DND-41 (cell line): ENCODE data around the gene SPSB3.

Source experiments
- ATAC-seq: fragments of 200-7000 bp; cut with Tn5 transposase; 3 replicates; pipeline ENCODE4 v1.9.1; 2021; ENCODE audit warnings: low read depth; ENCODE audit not compliant: insufficient read depth
- DNase-seq: peaks from one replicate; pipeline ENCODE4 v3.0.0-alpha.2; 2020
- H2AFZ ChIP-seq: 2 replicates; pipeline ENCODE4 v1.6.0; 2012; ENCODE audit warnings: low read depth, low read length
- H3K27ac ChIP-seq: 2 replicates; pipeline ENCODE4 v1.5.1; 2012; ENCODE audit warnings: low read length, inconsistent platforms
- H3K27me3 ChIP-seq: fragments of 200-600 bp; sonication (generic); 2 replicates; pipeline ENCODE4 v1.6.0; 2012; ENCODE audit warnings: low read length, mild to moderate bottlenecking, inconsistent platforms; ENCODE audit not compliant: insufficient read depth, poor library complexity
- H3K36me3 ChIP-seq: 2 replicates; pipeline ENCODE4 v1.5.1; 2012; ENCODE audit warnings: low read length, inconsistent platforms; ENCODE audit not compliant: insufficient read depth
- H3K4me1 ChIP-seq: 2 replicates; pipeline ENCODE4 v1.5.1; 2012; ENCODE audit warnings: mild to moderate bottlenecking, low read length; ENCODE audit not compliant: insufficient read depth
- H3K4me2 ChIP-seq: 2 replicates; pipeline ENCODE4 v1.6.0; 2012; ENCODE audit warnings: mild to moderate bottlenecking, moderate library complexity, low read length, inconsistent platforms; ENCODE audit not compliant: insufficient read depth
- H3K4me3 ChIP-seq, 2 experiments: fragments of 200-600 bp in 1 of 2; shearing (Covaris generic) in 1 of 2; 2 replicates each; pipeline ENCODE4 v1.5.1; 2012 to 2016; ENCODE audit warnings: inconsistent platforms in 2 of 2, low read length in 2 of 2, mild to moderate bottlenecking in 2 of 2, low read depth in 1 of 2, moderate library complexity in 1 of 2
- H3K79me2 ChIP-seq: 2 replicates; pipeline ENCODE4 v1.6.0; 2012; ENCODE audit warnings: low read length, inconsistent platforms; ENCODE audit not compliant: insufficient read depth
- H3K9ac ChIP-seq: 2 replicates; pipeline ENCODE4 v1.6.0; 2012; ENCODE audit warnings: low read depth, mild to moderate bottlenecking, inconsistent platforms, low read length, moderate library complexity
- H3K9me3 ChIP-seq: 2 replicates; pipeline ENCODE4 v1.5.1; 2012; ENCODE audit warnings: low read length, moderate library complexity, mild to moderate bottlenecking, inconsistent platforms; ENCODE audit not compliant: insufficient read depth, severe bottlenecking
- H4K20me1 ChIP-seq: 2 replicates; pipeline ENCODE4 v1.6.0; 2012; ENCODE audit warnings: low read length; ENCODE audit not compliant: insufficient read depth
- CTCF ChIP-seq: IDR thresholded peaks from 2 replicates; pipeline ENCODE4 v1.5.1; 2012; ENCODE audit warnings: borderline replicate concordance, low read length, moderate library complexity, mild to moderate bottlenecking; ENCODE audit not compliant: poor library complexity, severe bottlenecking; ENCODE audit errors: extremely low read depth
- EZH2 ChIP-seq: IDR thresholded peaks from 3 replicates; pipeline ENCODE4 v1.6.1; 2012; ENCODE audit warnings: borderline replicate concordance, low read depth, mild to moderate bottlenecking, moderate library complexity, low read length, inconsistent platforms; ENCODE audit not compliant: severe bottlenecking

Gene SPSB3

GRCh38 chr16:1761751-1762150 lies 20.6 kb downstream of the SPSB3 start:
- no peak overlapping the region for H3K4me3 ChIP-seq

DNA sequence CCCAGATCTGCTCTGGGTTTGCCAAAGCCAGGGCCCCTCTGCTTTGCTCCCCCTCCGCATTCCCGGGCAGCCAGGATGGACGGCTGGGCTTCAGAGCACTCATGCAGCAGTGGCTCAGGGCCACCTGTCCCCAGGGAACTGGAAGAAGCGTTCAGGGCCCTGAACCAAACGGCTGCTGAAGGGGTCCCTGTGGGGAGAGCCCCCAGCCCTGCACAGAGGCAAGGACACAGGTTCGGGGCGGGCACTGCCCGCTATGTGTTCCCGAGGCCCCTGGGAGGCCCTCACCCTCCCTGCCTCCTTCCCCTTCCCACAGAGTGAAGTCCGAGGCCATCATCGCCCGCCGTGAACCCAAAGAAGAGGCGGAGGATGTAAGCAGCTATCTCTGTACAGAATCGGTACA lies 21.5 kb downstream of the SPSB3 start:
- no peaks in the 10 kb centered on the region for H3K9me3 ChIP-seq
- no peak overlapping the region for H3K9ac ChIP-seq
- H3K27me3 ChIP-seq = no peaks in the 10 kb centered on the region
- no peaks in the 10 kb centered on the region for H3K4me1 ChIP-seq
- no peak overlapping the region for H3K4me3 ChIP-seq
- H3K36me3 ChIP-seq = peaks cover 70% of the 10 kb centered on the region
- no peak for TF ChIP-seq CTCF
- TF ChIP-seq EZH2 = no peak
- H2AFZ ChIP-seq = no peak overlapping the region
- DNase-seq (no peak), ATAC-seq (no peak)
- peaks cover 3% of the 10 kb centered on the region; the same call in 1 of the 2 replicates for H4K20me1 ChIP-seq
- H3K79me2 ChIP-seq = no peaks in the 10 kb centered on the region
- no peak overlapping the region for H3K4me2 ChIP-seq
- no peak overlapping the region for H3K27ac ChIP-seq

More at GRCh38 chr16:1761751-1762150, 20.6 kb downstream of the SPSB3 start:
- ATAC-seq = no peak
- H3K27me3 ChIP-seq = no peaks in the 10 kb centered on the region
- no peak overlapping the region for H3K4me2 ChIP-seq
- H4K20me1 ChIP-seq = peaks cover 3% of the 10 kb centered on the region; the same call in 1 of the 2 replicates
- no peak for DNase-seq
- H3K4me1 ChIP-seq = no peaks in the 10 kb centered on the region
- no peaks in the 10 kb centered on the region for H3K79me2 ChIP-seq
- TF ChIP-seq EZH2 = no peak
- TF ChIP-seq CTCF = no peak
- no peak overlapping the region for H2AFZ ChIP-seq
- no peaks in the 10 kb centered on the region for H3K9me3 ChIP-seq
- no peak overlapping the region for H3K9ac ChIP-seq
- no peak overlapping the region for H3K27ac ChIP-seq
- H3K36me3 ChIP-seq = peaks cover 77% of the 10 kb centered on the region

DNA sequence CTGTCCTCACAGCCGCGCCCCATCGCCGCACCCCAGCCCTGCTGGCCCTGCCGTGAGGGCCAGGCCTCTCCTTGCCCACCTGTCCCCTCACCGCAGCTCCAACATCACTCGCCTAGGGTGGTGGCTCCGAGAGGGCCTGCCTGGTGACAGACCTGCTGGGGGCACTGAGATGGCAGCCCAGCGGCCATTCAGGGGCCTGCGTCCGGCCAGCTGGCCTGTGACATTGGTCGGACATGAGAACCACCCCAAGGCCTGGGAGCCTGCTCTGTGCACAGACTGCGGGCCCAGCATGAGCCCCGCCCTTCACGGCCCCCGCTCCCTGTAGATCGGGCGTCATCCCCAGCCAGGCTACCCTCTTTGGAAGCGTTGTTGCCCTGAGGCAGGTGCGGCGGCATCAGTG lies 22.9 kb downstream of the SPSB3 start:
- H3K9me3 ChIP-seq = no peaks in the 10 kb centered on the region
- no peak overlapping the region for H3K9ac ChIP-seq

More for the DNA sequence above, 22.9 kb downstream of the SPSB3 start:
- no peak overlapping the region for H2AFZ ChIP-seq
- H3K36me3 ChIP-seq = peaks cover 65% of the 10 kb centered on the region
- no peak overlapping the region for H3K4me2 ChIP-seq
- no peak overlapping the region for H3K27ac ChIP-seq
- DNase-seq (no peak), ATAC-seq (no peak)
- H3K79me2 ChIP-seq = no peaks in the 10 kb centered on the region
- peaks cover 3% of the 10 kb centered on the region; the same call in 1 of the 2 replicates for H4K20me1 ChIP-seq
- no peaks in the 10 kb centered on the region for H3K4me1 ChIP-seq
- no peak overlapping the region for H3K4me3 ChIP-seq
- TF ChIP-seq EZH2 (no peak), CTCF (no peak)
- no peaks in the 10 kb centered on the region for H3K27me3 ChIP-seq
